BLaER1 treated with 17β-estradiol and CSF1 and Interleukin-3, amounts not matched to agents 10 nM and 100 nM (cell line): ENCODE results near the gene BRD7.
A peak's percentile ranks its signal among the peaks of the same experiment; 100 is the strongest.

Experiments used
- H3K27ac ChIP-seq, 11 experiments: shearing (Covaris generic); formaldehyde crosslinking; 2 replicates each; pipeline ENCODE4 v1.8.1; 2022
- H3K27me3 ChIP-seq, 11 experiments: shearing (Covaris generic); formaldehyde crosslinking; 2 replicates each; pipeline ENCODE4 v1.8.1; 2022
- H3K36me3 ChIP-seq, 11 experiments: shearing (Covaris generic); formaldehyde crosslinking; 2 replicates each; pipeline ENCODE4 v1.8.1; 2022
- H3K4me1 ChIP-seq, 10 experiments: shearing (Covaris generic); formaldehyde crosslinking; 2 replicates each; pipeline ENCODE4 v1.8.1; 2022
- H3K4me2 ChIP-seq, 11 experiments: shearing (Covaris generic); formaldehyde crosslinking; 2 replicates each; pipeline ENCODE4 v1.8.1; 2022
- H3K4me3 ChIP-seq, 10 experiments: shearing (Covaris generic); formaldehyde crosslinking; 2 replicates each; pipeline ENCODE4 v1.8.1; 2022
- H3K9ac ChIP-seq, 11 experiments: shearing (Covaris generic); formaldehyde crosslinking; 2 replicates each; pipeline ENCODE4 v1.8.1; 2022
- H3K9me3 ChIP-seq, 11 experiments: shearing (Covaris generic); formaldehyde crosslinking; replicated peaks in 1 of 11; 2 replicates each; pipeline ENCODE4 v1.8.1; 2022
- H4K20me1 ChIP-seq, 11 experiments: shearing (Covaris generic); formaldehyde crosslinking; 2 replicates each; pipeline ENCODE4 v1.8.1; 2022
- Cebpa-rat ChIP-seq, 11 experiments: shearing (Covaris generic); IDR thresholded peaks; 2 replicates each; pipeline ENCODE4 v1.8.1; 2022

Gene BRD7

DNA sequence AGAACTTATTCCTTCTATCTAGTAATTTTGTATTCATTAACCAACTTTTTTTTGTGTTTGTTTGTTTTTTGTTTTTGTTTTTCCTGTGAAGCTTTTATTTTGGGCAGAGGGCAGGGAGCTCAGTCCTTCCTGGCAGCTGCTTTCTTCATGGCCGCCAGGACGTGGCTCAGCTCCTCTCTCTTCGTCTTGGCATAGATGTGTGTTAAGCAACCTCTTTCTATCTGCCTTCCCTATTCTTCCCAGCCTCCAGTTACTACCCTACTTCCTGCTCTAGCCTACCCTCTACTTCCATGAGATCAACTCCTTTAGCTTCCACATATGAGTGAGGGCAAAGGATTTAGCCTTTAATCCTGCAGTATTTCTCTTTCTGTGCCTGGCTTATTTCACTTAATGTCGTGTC lies 8.2 kb upstream of the BRD7 start:
- no peaks in the 10 kb centered on the region for H3K36me3 ChIP-seq
- H3K27ac ChIP-seq = no peak overlapping the region
- TF ChIP-seq Cebpa-rat (IDR thresholded peaks at IDR 0.05) = no peak
- H3K4me3 ChIP-seq = no peak overlapping the region
- no peaks in the 10 kb centered on the region for H3K27me3 ChIP-seq
- no peaks in the 10 kb centered on the region for H4K20me1 ChIP-seq
- peaks cover 0 to 10% (median 0%) of the 10 kb centered on the region in 10 experiments; a peak in 5 of 20 replicates for H3K4me1 ChIP-seq
- no peaks in the 10 kb centered on the region for H3K9me3 ChIP-seq
- no peak overlapping the region for H3K9ac ChIP-seq
- H3K4me2 ChIP-seq = no peak overlapping the region

DNA sequence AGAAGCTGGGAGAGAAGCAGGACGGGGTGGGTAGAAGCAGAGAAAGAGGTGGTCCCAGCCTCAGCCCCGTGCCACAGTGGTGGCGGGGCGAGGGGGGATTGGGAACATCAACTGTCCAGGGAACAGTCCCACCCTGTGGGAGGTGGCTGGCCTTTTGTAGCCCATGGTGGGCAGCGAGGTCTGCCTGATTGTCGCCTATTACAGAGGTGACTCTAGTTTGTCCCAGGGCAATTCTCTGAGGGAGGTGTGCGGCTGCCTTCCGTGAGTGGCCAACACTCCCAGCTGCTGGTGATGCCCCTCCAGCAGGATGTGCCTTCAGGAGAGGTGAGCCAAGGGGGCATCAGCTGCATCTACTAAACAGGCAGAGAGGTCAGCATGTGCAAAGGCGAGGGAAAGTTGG lies 5.0 kb upstream of the BRD7 start:
- no peaks in the 10 kb centered on the region for H3K27me3 ChIP-seq
- TF ChIP-seq Cebpa-rat (IDR thresholded peaks at IDR 0.05) = no peak
- H3K4me3 ChIP-seq = no peak overlapping the region
- peaks cover 0 to 14% (median 4%) of the 10 kb centered on the region in 10 experiments; a peak in 8 of 20 replicates for H3K4me1 ChIP-seq
- H3K4me2 ChIP-seq = no peak overlapping the region
- no peak overlapping the region for H3K9ac ChIP-seq
- no peak overlapping the region for H3K27ac ChIP-seq
- H4K20me1 ChIP-seq = no peaks in the 10 kb centered on the region
- no peaks in the 10 kb centered on the region for H3K36me3 ChIP-seq
- no peaks in the 10 kb centered on the region for H3K9me3 ChIP-seq

DNA sequence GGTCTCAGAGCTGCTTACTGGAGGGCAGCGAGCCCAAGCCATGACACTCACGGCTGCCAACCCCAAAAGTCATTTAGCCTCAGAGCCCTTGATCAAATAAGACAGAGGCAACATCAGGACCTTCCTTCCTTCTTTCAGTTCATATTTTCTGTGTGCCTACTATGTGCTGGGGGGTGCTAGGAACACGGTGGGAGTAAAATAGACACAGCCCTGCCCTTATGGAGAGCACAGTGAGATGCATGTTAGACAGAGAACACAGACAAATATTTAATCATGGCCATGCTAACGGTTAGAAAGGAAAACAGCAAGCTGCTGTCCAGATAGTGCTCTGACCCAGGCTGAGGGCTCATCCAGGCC lies 4.5 kb upstream of the BRD7 start:
- TF ChIP-seq Cebpa-rat (IDR thresholded peaks at IDR 0.05) = no peak
- no peak overlapping the region for H3K4me3 ChIP-seq
- no peaks in the 10 kb centered on the region for H3K9me3 ChIP-seq
- peaks cover 0 to 14% (median 4%) of the 10 kb centered on the region in 10 experiments; a peak in 8 of 20 replicates for H3K4me1 ChIP-seq
- no peak overlapping the region for H3K9ac ChIP-seq
- H3K27me3 ChIP-seq = no peaks in the 10 kb centered on the region
- H3K27ac ChIP-seq = no peak overlapping the region
- H3K36me3 ChIP-seq = no peaks in the 10 kb centered on the region
- peak overlapping the region in 2 of 11 experiments; percentile 10 to 32; a peak in 1 of 22 replicates for H3K4me2 ChIP-seq
- peaks cover 0 to 3% (median 0%) of the 10 kb centered on the region in 11 experiments; a peak in 3 of 22 replicates for H4K20me1 ChIP-seq

DNA sequence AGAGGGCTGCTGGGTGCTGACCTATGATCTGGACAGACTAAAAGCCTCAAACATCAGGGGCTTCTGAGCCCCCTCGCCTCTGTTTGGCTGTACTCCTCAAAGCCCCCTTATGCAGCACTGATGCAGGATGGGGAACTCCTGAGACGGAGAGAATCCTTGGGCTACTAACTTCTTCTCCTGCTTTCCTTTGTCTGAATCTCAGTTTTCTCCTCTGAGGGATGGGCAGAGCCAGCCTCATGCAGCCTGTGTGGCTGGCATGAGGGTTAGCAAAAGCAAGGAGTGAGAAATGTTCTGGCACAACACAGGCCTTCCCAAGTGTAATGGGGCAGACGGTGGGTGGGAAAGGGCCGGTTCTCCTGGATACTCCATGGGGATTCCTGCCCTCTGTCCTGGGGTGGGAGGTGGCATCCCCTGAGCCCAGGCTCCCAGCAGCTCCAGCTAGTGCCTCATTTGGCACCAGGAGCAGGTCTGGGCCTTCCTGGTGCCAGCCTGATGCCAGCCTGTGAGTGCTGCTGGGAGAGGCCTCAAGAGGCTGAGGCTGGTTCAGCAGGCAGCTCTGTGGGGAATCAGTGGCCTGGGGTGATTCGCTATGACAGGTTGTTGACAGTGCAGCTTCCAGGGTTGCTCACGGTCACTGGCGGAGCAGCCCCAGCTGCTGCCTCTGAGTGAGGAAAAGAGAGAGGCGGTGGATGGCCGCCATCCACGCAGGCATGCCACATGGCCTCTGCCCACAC lies 4.0 kb upstream of the BRD7 start:
- Histone ChIP-seq H3K9me3 (no peaks in the 10 kb centered on the region), H3K4me3 (no peak overlapping the region), H3K4me1 (peaks cover under 1 to 17% (median 6%) of the 10 kb centered on the region in 10 experiments), H3K27me3 (no peaks in the 10 kb centered on the region), H4K20me1 (peaks cover 0 to 8% (median 3%) of the 10 kb centered on the region in 11 experiments; a peak in 10 of 22 replicates), H3K4me2 (peak overlapping the region in 3 of 11 experiments; percentile 4 to 32 (median 10); a peak in 2 of 22 replicates), H3K36me3 (no peaks in the 10 kb centered on the region; a peak in 1 of 22 replicates), H3K27ac (no peak overlapping the region), H3K9ac (no peak overlapping the region)
- TF ChIP-seq Cebpa-rat (IDR thresholded peaks at IDR 0.05) = no peak

- peaks cover 8 to 24% (median 13%) of the 10 kb centered on the region in 10 experiments for H3K4me1 ChIP-seq
- no peak for TF ChIP-seq Cebpa-rat (IDR thresholded peaks at IDR 0.05)
- no peak overlapping the region for H3K4me2 ChIP-seq
- no peak overlapping the region for H3K9ac ChIP-seq
- H3K27ac ChIP-seq = no peak overlapping the region
- no peak overlapping the region for H3K4me3 ChIP-seq
- H3K9me3 ChIP-seq = no peaks in the 10 kb centered on the region
- H3K27me3 ChIP-seq = no peaks in the 10 kb centered on the region
- H3K36me3 ChIP-seq = peaks cover 0 to 6% (median 3%) of the 10 kb centered on the region in 11 experiments; a peak in 12 of 22 replicates
- peaks cover 0 to 15% (median 10%) of the 10 kb centered on the region in 11 experiments; a peak in 14 of 22 replicates for H4K20me1 ChIP-seq
These were observed 3.3 kb upstream of the BRD7 start for GRCh38 chr16:50371936-50372595.

- no peak for TF ChIP-seq Cebpa-rat (IDR thresholded peaks at IDR 0.05)
- H3K4me3 ChIP-seq = no peak overlapping the region
- H3K27me3 ChIP-seq = no peaks in the 10 kb centered on the region
- no peak overlapping the region for H3K4me2 ChIP-seq
- H4K20me1 ChIP-seq = peaks cover 6 to 24% (median 17%) of the 10 kb centered on the region in 11 experiments; a peak in 16 of 22 replicates
- H3K27ac ChIP-seq = no peak overlapping the region
- H3K4me1 ChIP-seq = peaks cover 17 to 33% (median 22%) of the 10 kb centered on the region in 10 experiments
- H3K9me3 ChIP-seq = no peaks in the 10 kb centered on the region
- peaks cover 0 to 13% (median 7%) of the 10 kb centered on the region in 11 experiments; a peak in 13 of 22 replicates for H3K36me3 ChIP-seq
- H3K9ac ChIP-seq = no peak overlapping the region
These were observed 2.4 kb upstream of the BRD7 start for GRCh38 chr16:50371036-50371716.

GRCh38 chr16:50369133-50369804 lies 481 bp upstream of the BRD7 start:
- peak overlapping the region in 10 of 11 experiments; percentile 25 to 63 (median 56); a peak in 20 of 22 replicates for H3K4me2 ChIP-seq
- H4K20me1 ChIP-seq = peaks cover 25 to 43% (median 35%) of the 10 kb centered on the region in 11 experiments; a peak in 21 of 22 replicates
- peak overlapping the region in 9 of 11 experiments; percentile 46 to 99 (median 94); a peak in 14 of 22 replicates for H3K9ac ChIP-seq

DNA sequence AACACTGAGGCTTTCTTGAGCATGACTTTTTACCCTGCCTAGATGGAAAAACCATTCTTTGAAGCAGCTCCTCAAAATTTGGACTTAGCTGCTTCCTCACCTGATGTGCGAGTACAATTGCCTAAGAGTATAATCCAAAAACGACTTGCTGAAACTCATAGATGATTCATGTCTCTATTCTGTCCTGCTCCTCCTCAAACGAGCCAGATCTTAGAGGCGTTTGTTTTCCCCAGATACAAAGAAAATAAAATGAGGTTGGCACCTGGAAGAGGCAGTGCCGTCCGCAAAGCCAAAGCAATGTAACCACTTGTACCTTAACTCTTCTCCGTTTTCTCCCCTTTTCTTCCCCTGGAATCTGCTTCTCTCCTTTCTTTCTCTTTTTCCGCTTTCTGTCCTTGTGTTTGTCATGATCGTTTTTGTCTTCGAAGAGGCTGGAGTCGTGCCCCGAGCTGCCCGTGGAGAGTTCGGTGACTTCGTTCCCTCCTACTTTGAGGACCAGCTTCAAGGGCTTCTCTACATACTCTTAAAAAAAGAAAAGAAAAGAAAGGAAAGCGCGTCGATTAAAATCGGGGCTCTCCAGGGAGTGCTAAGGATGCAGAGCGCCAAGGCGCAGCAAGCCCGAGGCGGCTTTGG lies 895 bp downstream of the BRD7 start:
- peak overlapping the region; percentile 87 to 96 (median 92) for H3K27ac ChIP-seq
- TF ChIP-seq Cebpa-rat (IDR thresholded peaks at IDR 0.05) = no peak
- H3K36me3 ChIP-seq = peaks cover 27 to 45% (median 35%) of the 10 kb centered on the region in 11 experiments
- H3K4me1 ChIP-seq = peaks cover 31 to 42% (median 34%) of the 10 kb centered on the region in 10 experiments
- H3K27me3 ChIP-seq = no peaks in the 10 kb centered on the region
- H3K9ac ChIP-seq = peak overlapping the region; percentile 91 to 99 (median 95)
- no peaks in the 10 kb centered on the region for H3K9me3 ChIP-seq
- peak overlapping the region; percentile 80 to 99 (median 95) for H3K4me2 ChIP-seq
- H4K20me1 ChIP-seq = peaks cover 31 to 57% (median 47%) of the 10 kb centered on the region in 11 experiments; a peak in 21 of 22 replicates
- peak overlapping the region; percentile 91 to 100 (median 98) for H3K4me3 ChIP-seq

More at GRCh38 chr16:50369133-50369804, 481 bp upstream of the BRD7 start:
- peak overlapping the region in 9 of 10 experiments; percentile 91 to 100 (median 99); a peak in 17 of 20 replicates for H3K4me3 ChIP-seq
- H3K4me1 ChIP-seq = peaks cover 31 to 40% (median 34%) of the 10 kb centered on the region in 10 experiments
- no peaks in the 10 kb centered on the region for H3K9me3 ChIP-seq
- H3K27me3 ChIP-seq = no peaks in the 10 kb centered on the region
- peak overlapping the region in 10 of 11 experiments; percentile 50 to 96 (median 92); a peak in 18 of 22 replicates for H3K27ac ChIP-seq
- H3K36me3 ChIP-seq = peaks cover 13 to 31% (median 21%) of the 10 kb centered on the region in 11 experiments
- TF ChIP-seq Cebpa-rat (IDR thresholded peaks at IDR 0.05) = no peak
